ENCODE measurements around the gene WDR64.

Gene WDR64

GRCh38 chr1:241837416-241837815 is 185.3 kb downstream of the WDR64 start:
- H3K27ac ChIP-seq = no peak overlapping the region
- no peak for TF ChIP-seq CTCF (conservative IDR thresholded peaks at IDR 0.05)
- TF ChIP-seq ZFX (IDR thresholded peaks at IDR 0.05) = no peak

- H3K27ac ChIP-seq = no peak overlapping the region
Measured at GRCh38 chr1:241837901-241838300, 185.8 kb downstream of the WDR64 start.

GRCh38 chr1:241838897-241839296 is 186.8 kb downstream of the WDR64 start:
- no peak overlapping the region for H3K27ac ChIP-seq
- TF ChIP-seq ZFX (IDR thresholded peaks at IDR 0.05) (no peak), CTCF (conservative IDR thresholded peaks at IDR 0.05) (no peak)

More at GRCh38 chr1:241837901-241838300, 185.8 kb downstream of the WDR64 start:
- TF ChIP-seq CTCF (conservative IDR thresholded peaks at IDR 0.05) (no peak), ZFX (IDR thresholded peaks at IDR 0.05) (no peak)

GRCh38 chr1:241839369-241839979 is 187.4 kb downstream of the WDR64 start:
- no peak overlapping the region for H3K27ac ChIP-seq
- TF ChIP-seq CTCF (conservative IDR thresholded peaks at IDR 0.05) (no peak), ZFX (IDR thresholded peaks at IDR 0.05) (no peak)

GRCh38 chr1:241840164-241840563 is 188.1 kb downstream of the WDR64 start:
- TF ChIP-seq ZFX (IDR thresholded peaks at IDR 0.05) (no peak), CTCF (conservative IDR thresholded peaks at IDR 0.05) (no peak)
- H3K27ac ChIP-seq = no peak overlapping the region

- no peak overlapping the region for H3K27ac ChIP-seq
- no peak for TF ChIP-seq CTCF (conservative IDR thresholded peaks at IDR 0.05)
- no peak for TF ChIP-seq ZFX (IDR thresholded peaks at IDR 0.05)
Measured at GRCh38 chr1:241841691-241842090, 189.6 kb downstream of the WDR64 start.

GRCh38 chr1:241842565-241842964 is 190.5 kb downstream of the WDR64 start:
- no peak overlapping the region for H3K27ac ChIP-seq
- no peak for TF ChIP-seq CTCF (conservative IDR thresholded peaks at IDR 0.05)
- TF ChIP-seq ZFX (IDR thresholded peaks at IDR 0.05) = no peak

Data from C4-2B (cell line).